Effector CD8-positive, alpha-beta T cell (primary cell): ENCODE results near the gene PCP4L1.
"Not testable (repeated sequence)": the region's sequence is repeated elsewhere in the genome, so short reads cannot be mapped to it uniquely, and the experiment has no call there.

Experiments
- DNase-seq: peaks from one replicate; lab custom pipeline; 2025; lab: John Stamatoyannopoulos, UW

PCP4L1 gene

GRCh38 chr1:161228032-161228431 lies 30.5 kb upstream of the PCP4L1 start:
- no peak for DNase-seq

GRCh38 chr1:161229896-161230295 lies 28.6 kb upstream of the PCP4L1 start:
- no peak for DNase-seq

GRCh38 chr1:161230762-161231161 lies 27.8 kb upstream of the PCP4L1 start:
- no peak for DNase-seq

GRCh38 chr1:161233102-161233501 lies 25.4 kb upstream of the PCP4L1 start:
- DNase-seq = no peak

- no peak for DNase-seq
Observed at GRCh38 chr1:161235957-161236775, 22.4 kb upstream of the PCP4L1 start.

GRCh38 chr1:161238039-161238473 lies 20.5 kb upstream of the PCP4L1 start, which contains the start of gene NR1I3:
Gene NR1I3, minus strand, starts transcription at chr1:161238203. Its CDS starts 1,638 bp downstream, at chr1:161236565.
- no peak for DNase-seq

- no peak for DNase-seq
Observed at GRCh38 chr1:161241682-161242081, 16.9 kb upstream of the PCP4L1 start.

- DNase-seq = no peak
Observed at GRCh38 chr1:161242313-161242712, 16.2 kb upstream of the PCP4L1 start.

GRCh38 chr1:161244888-161245287 lies 13.7 kb upstream of the PCP4L1 start:
- DNase-seq = no peak

- not testable (repeated sequence) for DNase-seq
Observed at GRCh38 chr1:161250100-161250499, 8.4 kb upstream of the PCP4L1 start.

GRCh38 chr1:161250829-161251228 lies 7.7 kb upstream of the PCP4L1 start:
- DNase-seq = no peak

GRCh38 chr1:161251579-161251978 lies 7.0 kb upstream of the PCP4L1 start:
- no peak for DNase-seq

- DNase-seq = not testable (repeated sequence)
Observed at GRCh38 chr1:161255302-161255701, 3.2 kb upstream of the PCP4L1 start.

GRCh38 chr1:161255955-161256520 lies 2.5 kb upstream of the PCP4L1 start:
- DNase-seq = not testable (repeated sequence)

- not testable (repeated sequence) for DNase-seq
Observed at GRCh38 chr1:161257109-161257508, 1.4 kb upstream of the PCP4L1 start.

GRCh38 chr1:161259345-161259702 lies 779 bp downstream of the PCP4L1 start:
- no peak for DNase-seq

GRCh38 chr1:161259765-161260164 lies 1.2 kb downstream of the PCP4L1 start:
- no peak for DNase-seq

GRCh38 chr1:161260376-161261260 lies 2.1 kb downstream of the PCP4L1 start:
- no peak for DNase-seq

- no peak for DNase-seq
Observed at GRCh38 chr1:161261261-161262235, 3.0 kb downstream of the PCP4L1 start.

- DNase-seq = no peak
Observed at GRCh38 chr1:161265305-161265704, 6.8 kb downstream of the PCP4L1 start.

- DNase-seq = no peak
Observed at GRCh38 chr1:161266202-161266601, 7.7 kb downstream of the PCP4L1 start.
